GM11168 (cell line): Measurements from ENCODE around the gene TULP3.

ENCODE experiments used
- in situ Hi-C: fragments of 300-500 bp; cut with MboI; formaldehyde crosslinking; loops from one replicate; pipeline ENCODE4 v1.12.0; 2022; ENCODE audit warnings: low sequenced_read_pairs; ENCODE audit not compliant: unreplicated experiment

Gene TULP3

GRCh38 chr12:2963154-2963759 is 72.6 kb downstream of the TULP3 start:
- in situ Hi-C loops, result no loop called here

GRCh38 chr12:2963760-2964292 is 73.1 kb downstream of the TULP3 start:
- in situ Hi-C loops, result no loop called here

DNA sequence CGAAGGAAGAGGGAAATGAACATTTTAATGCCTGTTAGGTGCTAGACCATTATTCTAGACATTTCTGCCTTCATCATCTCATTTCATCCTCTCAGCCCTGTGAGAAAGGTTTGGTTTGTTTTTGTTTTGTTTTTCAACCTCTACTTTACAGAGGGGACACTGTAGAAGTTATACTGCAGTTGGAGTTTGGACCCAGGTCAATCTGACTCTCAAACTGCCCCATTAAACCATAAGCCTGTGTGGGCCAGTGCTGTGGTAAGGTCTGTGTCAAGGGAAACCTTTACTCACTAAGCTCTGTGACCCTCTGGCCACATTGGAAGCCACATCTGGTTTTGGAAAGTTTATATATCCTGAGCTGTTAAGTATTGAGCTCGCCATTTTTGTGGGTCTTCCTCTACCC is 77.0 kb downstream of the TULP3 start:
- in situ Hi-C loops, result no loop called here

GRCh38 chr12:2970744-2971143 is 80.1 kb downstream of the TULP3 start:
- in situ Hi-C loops, result no loop called here

DNA sequence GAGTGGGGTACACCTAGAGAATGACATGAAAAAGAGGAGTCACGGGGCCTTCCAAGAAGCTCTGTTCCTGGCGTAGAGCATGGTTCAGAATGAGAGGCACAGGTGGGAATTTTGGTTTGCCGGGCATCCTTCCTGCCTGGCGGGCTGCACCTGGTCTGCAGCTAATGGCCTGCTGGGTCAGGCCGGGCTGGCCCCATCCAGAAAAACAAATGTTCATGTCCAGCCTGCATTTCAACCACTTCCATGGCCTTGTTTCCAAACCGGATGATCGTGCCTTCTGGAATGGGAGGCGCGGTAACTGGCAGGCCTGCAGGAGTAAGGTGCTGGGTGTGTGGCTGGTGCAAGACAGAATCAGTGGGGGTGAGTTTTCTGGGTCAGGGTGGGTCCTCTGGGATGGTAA is 82.9 kb downstream of the TULP3 start:
- in situ Hi-C loops, result no loop called here

DNA sequence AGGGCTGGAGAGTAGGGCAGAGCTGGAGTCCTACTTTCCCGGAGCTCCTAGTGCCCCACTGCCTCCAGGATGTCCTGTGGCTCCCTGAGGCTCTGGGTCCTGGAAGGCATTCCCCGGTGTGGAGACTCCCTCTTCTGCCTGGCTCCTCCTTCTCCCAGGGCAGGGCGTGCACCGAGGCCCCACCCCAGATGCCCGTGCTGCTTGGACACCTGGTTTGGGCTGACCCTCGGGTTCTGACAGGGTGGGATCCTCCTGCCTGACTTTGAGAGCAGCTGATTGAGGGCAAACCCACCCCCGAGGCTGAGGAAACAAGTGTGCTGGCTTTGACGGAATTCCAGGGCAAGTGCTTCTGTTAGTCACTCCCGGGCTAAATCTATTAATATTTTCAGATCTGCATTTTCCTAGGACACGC is 83.9 kb downstream of the TULP3 start:
- in situ Hi-C loops, result no loop called here

- in situ Hi-C loops, result no loop called here
These were observed 85.9 kb downstream of the TULP3 start for GRCh38 chr12:2976581-2976996.

- in situ Hi-C loops, result no loop called here
These were observed 87.1 kb downstream of the TULP3 start for GRCh38 chr12:2977776-2978175.

GRCh38 chr12:2979806-2980205 is 89.1 kb downstream of the TULP3 start:
- in situ Hi-C loops, result no loop called here

DNA sequence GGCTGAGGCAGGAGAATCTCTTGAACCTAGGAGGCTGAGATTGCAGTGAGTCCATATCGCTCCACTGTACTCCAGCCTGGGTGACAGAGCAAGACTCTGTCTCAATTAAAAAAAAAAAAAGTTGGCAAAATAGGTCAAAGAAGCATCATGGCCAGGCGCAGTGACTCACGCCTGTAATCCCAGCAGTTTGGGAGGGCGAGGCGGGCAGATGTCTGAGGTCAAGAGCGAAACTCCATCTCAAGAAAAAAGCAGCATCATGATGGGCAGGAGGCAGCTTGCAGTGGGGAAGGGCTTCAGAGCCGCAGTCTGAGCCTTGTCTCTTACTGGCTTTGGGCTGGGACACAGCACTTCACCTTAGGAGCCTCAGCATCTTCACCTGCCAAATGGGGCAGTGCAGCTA is 89.9 kb downstream of the TULP3 start:
- in situ Hi-C loops, result no loop called here

- in situ Hi-C loops, result no loop called here
These were observed 91.7 kb downstream of the TULP3 start for GRCh38 chr12:2982361-2982760.

DNA sequence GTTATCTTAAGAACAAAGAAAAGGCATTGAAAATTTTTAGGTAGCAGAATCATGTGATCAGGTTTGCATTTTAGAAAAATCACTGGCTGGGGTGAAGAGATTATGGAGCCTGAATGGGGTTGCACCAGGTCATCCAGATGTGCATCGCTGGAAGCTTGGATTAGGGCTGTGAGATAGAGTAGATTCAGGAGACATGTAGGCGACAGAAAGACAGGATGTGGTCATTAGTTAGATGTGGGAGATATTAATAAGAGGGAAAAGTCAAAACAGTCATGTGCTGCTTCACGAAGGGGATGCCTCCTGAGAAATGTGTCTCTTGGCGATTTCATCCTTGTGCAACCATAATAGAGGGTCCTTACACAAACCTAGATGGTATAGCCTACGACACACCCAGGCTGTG is 93.6 kb downstream of the TULP3 start:
- in situ Hi-C loops, result no loop called here

GRCh38 chr12:2984698-2985097 is 94.0 kb downstream of the TULP3 start:
- in situ Hi-C loops, result no loop called here

DNA sequence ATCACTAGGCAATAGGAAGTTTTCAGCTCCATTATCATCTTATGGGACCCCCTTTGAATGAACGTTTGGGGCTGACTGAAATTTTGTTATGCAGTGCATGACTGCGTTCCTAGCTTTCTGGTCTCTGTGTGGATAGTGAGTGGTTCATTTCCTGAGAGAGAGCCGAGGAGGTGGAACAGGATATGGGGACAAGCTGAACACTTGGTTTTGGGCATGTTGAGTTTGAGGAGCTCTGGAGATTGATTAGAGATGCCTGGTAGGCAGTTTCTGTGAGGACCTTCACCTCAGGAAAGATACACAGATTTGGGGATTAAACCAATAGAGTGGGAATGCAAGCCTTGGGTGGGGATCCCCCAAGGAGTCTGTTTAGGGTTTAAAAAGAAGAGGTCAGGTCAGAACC is 96.2 kb downstream of the TULP3 start:
- in situ Hi-C loops, result no loop called here

- in situ Hi-C loops, result no loop called here
These were observed 97.8 kb downstream of the TULP3 start for GRCh38 chr12:2988494-2988893.
